ENCODE results near the gene DLG2. TPM values are rescaled to one million over a fixed set of nuclear protein-coding genes. Genes with fewer than 3 reads are reported as not detected.

DLG2 gene
- total and polyA plus RNA-seq, 2 of the 8 experiments (the other 6 are each of a cell fraction or from before 2014, with no cell fraction given), result 1.7 to 14.3 TPM

- H3K4me2 ChIP-seq (ENCODE audit: insufficient read depth in 1 of 2, low read depth in 2 of 2, low read length in 2 of 2), result no peak overlapping the region
- H3K79me1 ChIP-seq (ENCODE audit: low read depth, low read length), result no peaks in the 10 kb centered on the region
- H3K4me3 ChIP-seq (ENCODE audit: extremely low read depth in 1 of 4, insufficient read depth in 2 of 4, low read depth in 3 of 4, low read length in 4 of 4), result no peak overlapping the region
- no peak overlapping the region for H2BK5ac ChIP-seq (ENCODE audit: low read depth, low read length)
- H4K5ac ChIP-seq (ENCODE audit: insufficient read length, low read depth, low read length), result no peak overlapping the region
- no peak overlapping the region for H3K9ac ChIP-seq (replicated peaks in 1 of 4; ENCODE audit: extremely low read depth in 1 of 4, low read depth in 3 of 4, low read length in 3 of 4)
- no peak overlapping the region for H4K91ac ChIP-seq (replicated peaks; ENCODE audit: insufficient read length, low read length)
- DNase-seq (ENCODE audit: low read depth in 1 of 2, low spot score in 2 of 2) (no peak), FAIRE-seq (no peak)
- no peak overlapping the region for H3K23ac ChIP-seq (ENCODE audit: insufficient read length)
- H3K79me2 ChIP-seq (ENCODE audit: control insufficient read depth in 1 of 2, insufficient read depth in 2 of 2, low read length in 2 of 2), result no peaks in the 10 kb centered on the region
- H3K4ac ChIP-seq (replicated peaks; ENCODE audit: insufficient read length, low read depth, low read length), result no peak overlapping the region
- H3K56ac ChIP-seq (replicated peaks; ENCODE audit: insufficient read length, low read depth, low read length), result no peak overlapping the region
- no peaks in the 10 kb centered on the region for H3K27me3 ChIP-seq (replicated peaks in 1 of 4; ENCODE audit: control insufficient read depth in 3 of 4, extremely low read depth in 1 of 4, insufficient read depth in 3 of 4, low read length in 3 of 4)
- H2BK12ac ChIP-seq (ENCODE audit: low read depth, low read length), result no peak overlapping the region
- no peaks in the 10 kb centered on the region for H3K9me3 ChIP-seq (ENCODE audit: insufficient read depth in 2 of 2, low read depth in 1 of 2, low read length in 1 of 2)
- H3K23me2 ChIP-seq (ENCODE audit: low read depth, low read length), result no peaks in the 10 kb centered on the region; the same call in 1 of the 2 replicates
- ChIA-PET POLR2A (ENCODE audit: partially characterized antibody) (no interaction called here), CTCF (ENCODE audit: partially characterized antibody) (no interaction called here)
- no peaks in the 10 kb centered on the region for H4K20me1 ChIP-seq (replicated peaks in 1 of 2; ENCODE audit: control insufficient read depth in 1 of 2, insufficient read depth in 2 of 2, low read length in 2 of 2)
- no peak overlapping the region for H3K18ac ChIP-seq (ENCODE audit: extremely low read depth, low read length)
- H4K8ac ChIP-seq (ENCODE audit: extremely low read depth, insufficient read depth, low read length), result no peak overlapping the region
- no peak overlapping the region for H3K27ac ChIP-seq (ENCODE audit: low read depth, low read length)
- H3K4me1 ChIP-seq (replicated peaks in 1 of 4; ENCODE audit: control insufficient read depth in 3 of 4, insufficient read depth in 4 of 4, low read length in 3 of 4), result no peaks in the 10 kb centered on the region
- no peak overlapping the region for H3K14ac ChIP-seq (ENCODE audit: insufficient read length)
- no peak overlapping the region for H2AK5ac ChIP-seq (ENCODE audit: low read depth, low read length)
- WGBS, 2 experiments (ENCODE audit: extremely low coverage in 1 of 2, insufficient coverage in 1 of 2, insufficient read length in 1 of 2, insufficient replicate concordance in 2 of 2, low coverage in 1 of 2, low lambda C conversion rate in 2 of 2, missing lambda C conversion rate in 1 of 2), result 97% methylated on average over 2 of the region's 2 CpGs; no CpG with 5 or more reads in 1 of the 2 experiments
- H3K36me3 ChIP-seq (ENCODE audit: control insufficient read depth in 2 of 4, insufficient read depth in 4 of 4, low read length in 3 of 4), result no peaks in the 10 kb centered on the region
- H2BK120ac ChIP-seq (replicated peaks; ENCODE audit: low read depth, low read length), result no peak overlapping the region
- H2AFZ ChIP-seq (ENCODE audit: low read length), result no peak overlapping the region
- no peak overlapping the region; the same call in 1 of the 2 replicates for H2BK15ac ChIP-seq (ENCODE audit: low read length)
- H2BK20ac ChIP-seq (ENCODE audit: low read length), result no peak overlapping the region
- no peak for TF ChIP-seq CTCF (IDR thresholded peaks at IDR 0.05; ENCODE audit: control extremely low read depth in 1 of 3, insufficient read depth in 1 of 3, low read depth in 1 of 3, low read length in 3 of 3)
- TF ChIP-seq SIRT6 (IDR thresholded peaks at IDR 0.05; ENCODE audit: low read length), result no peak
- no peak for TF ChIP-seq RNF2 (IDR thresholded peaks at IDR 0.05; ENCODE audit: borderline replicate concordance, low read depth, low read length, missing control alignments, poor library complexity, severe bottlenecking)
- no peak for TF ChIP-seq SP1 (IDR thresholded peaks at IDR 0.05; ENCODE audit: low read depth, low read length)
- no peak for TF ChIP-seq RBBP5 (IDR thresholded peaks at IDR 0.05; ENCODE audit: borderline replicate concordance, low read depth, low read length)
- TF ChIP-seq RXRA (IDR thresholded peaks at IDR 0.05; ENCODE audit: insufficient read depth, low read depth, low read length), result no peak
- no peak for TF ChIP-seq CREB1 (IDR thresholded peaks at IDR 0.05)
- no peak for TF ChIP-seq CBX8 (IDR thresholded peaks at IDR 0.05; ENCODE audit: borderline replicate concordance, low read depth, low read length)
Measured at GRCh38 chr11:83557653-83558052, 2069.5 kb downstream of the DLG2 start.
